H1 (cell line): ENCODE results near the gene PABPC1L. TPM values are rescaled to one million over a fixed set of nuclear protein-coding genes. Genes with fewer than 3 reads are reported as not detected.

Experiments used
- CTCF ChIA-PET: fragments of 300-600 bp; sonication (Branson Sonifier 250); formaldehyde crosslinking; loops from one replicate; lab custom pipeline; 2021; ENCODE audit not compliant: partially characterized antibody; lab: Charles Lee
- POLR2A ChIA-PET: fragments of 300-600 bp; sonication (Branson Sonifier 250); formaldehyde crosslinking; loops from one replicate; lab custom pipeline; 2021; ENCODE audit warnings: inconsistent platforms; ENCODE audit not compliant: partially characterized antibody; lab: Charles Lee
- DNase-seq, 2 experiments: peaks; one replicate each; pipeline versions ENCODE4 v3.0.0 to v3.0.0-alpha.2; 2010 to 2022; ENCODE audit warnings: low spot score in 2 of 2, low read depth in 1 of 2, mixed read lengths in 1 of 2
- FAIRE-seq: peaks from 2 replicates; lab custom pipeline; 2011; peaks lifted over from hg19 to GRCh38; lab: Jason Lieb, UNC
- H2AFZ ChIP-seq: 2 replicates; pipeline ENCODE4 v1.8.1; 2012; ENCODE audit warnings: low read length, inconsistent platforms
- H2AK5ac ChIP-seq: 2 replicates; pipeline ENCODE4 v1.6.1; 2013; ENCODE audit warnings: low read depth, low read length
- H2BK120ac ChIP-seq: replicated peaks from 2 replicates; pipeline ENCODE3; 2013; ENCODE audit warnings: low read depth, low read length, inconsistent platforms
- H2BK12ac ChIP-seq: 2 replicates; pipeline ENCODE4 v1.6.1; 2013; ENCODE audit warnings: low read depth, low read length
- H2BK15ac ChIP-seq: 2 replicates; pipeline ENCODE4 v1.6.1; 2013; ENCODE audit warnings: low read length
- H2BK20ac ChIP-seq: 2 replicates; pipeline ENCODE4 v1.6.1; 2013; ENCODE audit warnings: low read length
- H2BK5ac ChIP-seq: 2 replicates; pipeline ENCODE4 v1.6.1; 2013; ENCODE audit warnings: low read depth, low read length
- H3K14ac ChIP-seq: 2 replicates; pipeline ENCODE4 v1.6.1; 2013; ENCODE audit warnings: inconsistent platforms; ENCODE audit not compliant: insufficient read length
- H3K18ac ChIP-seq: 2 replicates; pipeline ENCODE4 v1.6.1; 2013; ENCODE audit warnings: low read length; ENCODE audit errors: extremely low read depth
- H3K23ac ChIP-seq: 2 replicates; pipeline ENCODE4 v1.6.1; 2013; ENCODE audit warnings: inconsistent platforms; ENCODE audit not compliant: insufficient read length
- H3K23me2 ChIP-seq: 2 replicates; pipeline ENCODE4 v1.6.1; 2013; ENCODE audit warnings: low read depth, low read length
- H3K27ac ChIP-seq: 2 replicates; pipeline ENCODE4 v1.6.1; 2011; ENCODE audit warnings: low read depth, low read length, inconsistent platforms
- H3K27me3 ChIP-seq, 4 experiments: replicated peaks in 1 of 4; 1 replicate in 1 of 4; 2 replicates in 3 of 4; pipeline versions ENCODE4 v1.6.1 to v1.8.1; 2011 to 2013; ENCODE audit warnings: low read length in 3 of 4, mild to moderate bottlenecking in 3 of 4, inconsistent platforms in 2 of 4, mixed read lengths in 2 of 4, moderate library complexity in 1 of 4; ENCODE audit not compliant: control insufficient read depth in 3 of 4, insufficient read depth in 3 of 4; ENCODE audit errors: extremely low read depth in 1 of 4
- H3K36me3 ChIP-seq, 4 experiments: 2 replicates each; pipeline versions ENCODE4 v1.6.1 to v1.8.1; 2011 to 2013; ENCODE audit warnings: mild to moderate bottlenecking in 4 of 4, low read length in 3 of 4, moderate library complexity in 2 of 4, control low read depth in 1 of 4, inconsistent platforms in 1 of 4; ENCODE audit not compliant: insufficient read depth in 4 of 4, control insufficient read depth in 2 of 4
- H3K4ac ChIP-seq: replicated peaks from 2 replicates; pipeline ENCODE3; 2013; ENCODE audit warnings: low read length, low read depth, mixed read lengths, inconsistent platforms; ENCODE audit not compliant: insufficient read length
- H3K4me1 ChIP-seq, 4 experiments: replicated peaks in 1 of 4; 1 replicate in 1 of 4; 2 replicates in 3 of 4; pipeline versions ENCODE4 v1.6.1 to v1.8.1; 2011 to 2013; ENCODE audit warnings: low read length in 3 of 4, inconsistent platforms in 2 of 4, mixed read lengths in 1 of 4; ENCODE audit not compliant: insufficient read depth in 4 of 4, control insufficient read depth in 3 of 4
- H3K4me2 ChIP-seq, 2 experiments: 2 replicates each; pipeline versions ENCODE4 v1.6.1 to v1.8.1; 2011 to 2013; ENCODE audit warnings: low read depth in 2 of 2, low read length in 2 of 2, control low read depth in 1 of 2, inconsistent platforms in 1 of 2, mild to moderate bottlenecking in 1 of 2; ENCODE audit not compliant: insufficient read depth in 1 of 2
- H3K4me3 ChIP-seq, 4 experiments: fragments of 200-600, 300-600 bp in 1 of 4; sonication (generic), shearing (Covaris generic), sonication (Bioruptor Twin) in 1 of 4; 2 replicates each; pipeline versions ENCODE4 v1.5.1 to v1.8.1; 2011 to 2016; ENCODE audit warnings: low read length in 4 of 4, low read depth in 3 of 4, control low read depth in 2 of 4, inconsistent platforms in 2 of 4, mild to moderate bottlenecking in 2 of 4, mixed read lengths in 1 of 4, moderate library complexity in 1 of 4; ENCODE audit not compliant: insufficient read depth in 2 of 4; ENCODE audit errors: extremely low read depth in 1 of 4
- H3K56ac ChIP-seq: replicated peaks from 2 replicates; pipeline ENCODE3; 2013; ENCODE audit warnings: low read depth, mild to moderate bottlenecking, mixed read lengths, low read length, inconsistent platforms; ENCODE audit not compliant: insufficient read length
- H3K79me1 ChIP-seq: 2 replicates; pipeline ENCODE4 v1.6.1; 2013; ENCODE audit warnings: low read depth, low read length, control low read depth
- H3K79me2 ChIP-seq, 2 experiments: 2 replicates each; pipeline versions ENCODE4 v1.6.1 to v1.8.1; 2012 to 2013; ENCODE audit warnings: low read length in 2 of 2, mild to moderate bottlenecking in 2 of 2, inconsistent platforms in 1 of 2; ENCODE audit not compliant: insufficient read depth in 2 of 2, control insufficient read depth in 1 of 2
- H3K9ac ChIP-seq, 4 experiments: replicated peaks in 1 of 4; 1 replicate in 1 of 4; 2 replicates in 3 of 4; pipeline versions ENCODE4 v1.6.1 to v1.8.1; 2011 to 2013; ENCODE audit warnings: low read depth in 3 of 4, low read length in 3 of 4, control low read depth in 2 of 4, mild to moderate bottlenecking in 2 of 4, moderate library complexity in 2 of 4, inconsistent platforms in 1 of 4; ENCODE audit errors: extremely low read depth in 1 of 4
- H3K9me3 ChIP-seq, 2 experiments: 2 replicates each; pipeline versions ENCODE4 v1.6.1 to v1.8.1; 2012 to 2013; ENCODE audit warnings: mild to moderate bottlenecking in 2 of 2, moderate library complexity in 2 of 2, control low read depth in 1 of 2, inconsistent platforms in 1 of 2, low read depth in 1 of 2, low read length in 1 of 2, mixed read lengths in 1 of 2; ENCODE audit not compliant: insufficient read depth in 2 of 2
- H4K20me1 ChIP-seq, 2 experiments: replicated peaks in 1 of 2; 2 replicates each; pipeline versions ENCODE3 to v1.8.1; 2011 to 2013; ENCODE audit warnings: inconsistent platforms in 2 of 2, low read length in 2 of 2, mild to moderate bottlenecking in 1 of 2; ENCODE audit not compliant: insufficient read depth in 2 of 2, control insufficient read depth in 1 of 2
- H4K5ac ChIP-seq: 2 replicates; pipeline ENCODE4 v1.6.1; 2013; ENCODE audit warnings: low read length, low read depth, mixed read lengths, inconsistent platforms; ENCODE audit not compliant: insufficient read length
- H4K8ac ChIP-seq: 2 replicates; pipeline ENCODE4 v1.8.0; 2013; ENCODE audit warnings: mild to moderate bottlenecking, moderate library complexity, low read length, inconsistent platforms; ENCODE audit not compliant: insufficient read depth; ENCODE audit errors: extremely low read depth
- H4K91ac ChIP-seq: replicated peaks from 2 replicates; pipeline ENCODE3; 2013; ENCODE audit warnings: low read length, mixed read lengths, inconsistent platforms; ENCODE audit not compliant: insufficient read length
- ASH2L ChIP-seq: fragments of 200-600, 300-600 bp; sonication (generic); IDR thresholded peaks from one replicate; pipeline ENCODE4 v1.7.1; 2017; ENCODE audit warnings: low read length
- BRCA1 ChIP-seq: IDR thresholded peaks from 2 replicates; pipeline ENCODE4 v1.6.1; 2012; ENCODE audit warnings: low read depth, low read length, improper control_type of control experiment
- EGR1 ChIP-seq: IDR thresholded peaks from 2 replicates; pipeline ENCODE4 v1.6.1; 2011; ENCODE audit warnings: low read depth, low read length, borderline replicate concordance
- GABPA ChIP-seq: IDR thresholded peaks from 2 replicates; pipeline ENCODE4 v1.6.1; 2011; ENCODE audit warnings: mild to moderate bottlenecking, low read length, moderate library complexity, borderline replicate concordance; ENCODE audit not compliant: insufficient read depth
- JUN ChIP-seq: IDR thresholded peaks from 2 replicates; pipeline ENCODE4 v1.6.1; 2011; ENCODE audit warnings: low read depth, mild to moderate bottlenecking, improper control_type of control experiment, low read length
- KDM5A ChIP-seq: fragments of 200-600 bp; IDR thresholded peaks from 2 replicates; pipeline ENCODE4 v1.7.1; 2012; ENCODE audit warnings: mild to moderate bottlenecking, low read length, inconsistent platforms, mixed read lengths
- WGBS, 2 experiments: shearing (Covaris generic) in 1 of 2; methylation state at CpG; one replicate each; pipeline versions ENCODE4 v1.1.6 to v1.1.7; 2013 to 2015; ENCODE audit warnings: low lambda C conversion rate in 2 of 2, mixed read lengths in 2 of 2, inconsistent platforms in 1 of 2, low coverage in 1 of 2, missing lambda C conversion rate in 1 of 2; ENCODE audit not compliant: insufficient replicate concordance in 2 of 2, insufficient coverage in 1 of 2, insufficient read length in 1 of 2; ENCODE audit errors: extremely low coverage in 1 of 2, missing lambda C conversion rate in 1 of 2; 5-methylcytosine and 5-hydroxymethylcytosine counted together
- polyA plus RNA-seq, 7 experiments: library from polyadenylated mRNA; depleted of rRNA in 3 of 7; stranded (reverse) in 5 of 7; unstranded in 2 of 7; fragments of >200 nt in 5 of 7; fragments of 200-250 nt in 2 of 7; gene quantifications; 1 replicate in 5 of 7; 2 replicates in 1 of 7; 4 replicates in 1 of 7; pipeline versions ENCODE4 v1.2.1 to v1.2.3, GENCODE V29; 2011 to 2013; ENCODE audit warnings: missing spikeins in 2 of 7, mixed read lengths in 2 of 7
- total RNA-seq: library from RNA; stranded (reverse); fragmentation: NEBNext Ultra II Directional; extraction: Animal tissue kit (Norgen Biotek cat#: 25700); gene quantifications from 2 replicates; pipeline ENCODE4 v1.2.1, GENCODE V29; 2021
- TF ChIP-seq, protein P1 (sequence below): IDR thresholded peaks from 2 replicates; pipeline ENCODE4 v1.6.1; 2012; ENCODE audit warnings: inconsistent platforms
- TF ChIP-seq, protein P2 (sequence below): IDR thresholded peaks from 2 replicates; pipeline ENCODE4 v1.6.1; 2012; ENCODE audit warnings: inconsistent platforms
- TF ChIP-seq, protein P3 (sequence below), 3 experiments: IDR thresholded peaks; 1 replicate in 2 of 3; 2 replicates in 1 of 3; pipeline versions ENCODE4 v1.5.1 to v1.6.1; 2011; ENCODE audit warnings: low read length in 3 of 3, mild to moderate bottlenecking in 3 of 3, inconsistent platforms in 2 of 3, low read depth in 1 of 3, moderate library complexity in 1 of 3; ENCODE audit not compliant: insufficient read depth in 1 of 3; ENCODE audit errors: control extremely low read depth in 1 of 3

PABPC1L gene
- total and polyA plus RNA-seq, 2 of the 8 experiments (the other 6 are each of a cell fraction or from before 2014, with no cell fraction given): 61.1 to 108 TPM

DNA sequence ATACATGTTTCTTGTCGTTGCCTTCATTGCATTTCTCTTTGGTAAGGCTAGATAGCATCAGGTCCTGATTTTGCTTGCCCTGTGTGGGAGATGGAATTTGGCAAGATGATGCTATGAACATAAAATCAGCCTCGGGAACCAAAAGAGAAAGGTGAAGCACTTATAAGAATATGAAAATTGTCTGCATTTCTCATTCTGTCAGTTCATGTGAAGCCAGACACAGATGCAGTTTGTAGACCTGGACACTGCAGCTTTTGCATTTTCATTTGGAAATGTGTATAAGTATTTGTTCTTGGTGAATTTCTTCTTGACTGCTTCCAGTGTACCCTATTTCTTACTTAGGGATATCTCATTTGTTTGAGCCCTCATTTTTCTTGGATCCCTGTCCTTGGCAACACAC is 23.0 kb upstream of the PABPC1L start:
- no peak overlapping the region for H2BK20ac ChIP-seq
- no peaks in the 10 kb centered on the region for H3K27me3 ChIP-seq
- H3K4me3 ChIP-seq: peak overlapping the region; percentile 86 to 96 (median 92)
- H3K18ac ChIP-seq: no peak overlapping the region
- H2BK120ac ChIP-seq: no peak overlapping the region
- peaks cover 41 to 61% of the 10 kb centered on the region in 2 experiments for H3K79me2 ChIP-seq
- peaks cover 0 to 13% (median 0%) of the 10 kb centered on the region in 4 experiments; a peak in 1 of 8 replicates for H3K36me3 ChIP-seq
- peak overlapping the region; percentile 84 to 90 for H3K4me2 ChIP-seq
- no peak overlapping the region for H2AFZ ChIP-seq
- no peak overlapping the region for H4K5ac ChIP-seq
- CTCF ChIA-PET: no interaction called here
- H2BK5ac ChIP-seq: no peak overlapping the region
- no peak overlapping the region for H2BK15ac ChIP-seq
- H3K4me1 ChIP-seq: peaks cover 0 to 9% (median 7%) of the 10 kb centered on the region in 4 experiments; a peak in 5 of 7 replicates
- no peak overlapping the region for H4K8ac ChIP-seq
- peaks cover 16 to 22% of the 10 kb centered on the region in 2 experiments for H4K20me1 ChIP-seq
- H2AK5ac ChIP-seq: no peak overlapping the region
- H3K23me2 ChIP-seq: peaks cover 8% of the 10 kb centered on the region
- no peak overlapping the region for H3K23ac ChIP-seq
- WGBS, 2 experiments: 25% methylated on average over 2 of the region's 2 CpGs; no CpG with 5 or more reads in 1 of the 2 experiments
- H3K9me3 ChIP-seq: no peaks in the 10 kb centered on the region
- no peak overlapping the region for H3K14ac ChIP-seq
- no peak for DNase-seq
- H3K79me1 ChIP-seq: peaks cover 2% of the 10 kb centered on the region; the same call in 1 of the 2 replicates
- H4K91ac ChIP-seq: no peak overlapping the region
- POLR2A ChIA-PET: no interaction called here
- H3K27ac ChIP-seq: no peak overlapping the region
- peak overlapping the region; percentile 40 to 91 (median 78) for H3K9ac ChIP-seq
- no peak overlapping the region for H3K4ac ChIP-seq
- no peak overlapping the region for H2BK12ac ChIP-seq
- FAIRE-seq: no peak
- no peak overlapping the region for H3K56ac ChIP-seq
- TF ChIP-seq GABPA (no peak), ASH2L (no peak), KDM5A (no peak), EGR1 (no peak), BRCA1 (no peak), JUN (no peak)
- TF ChIP-seq, protein P1, sequence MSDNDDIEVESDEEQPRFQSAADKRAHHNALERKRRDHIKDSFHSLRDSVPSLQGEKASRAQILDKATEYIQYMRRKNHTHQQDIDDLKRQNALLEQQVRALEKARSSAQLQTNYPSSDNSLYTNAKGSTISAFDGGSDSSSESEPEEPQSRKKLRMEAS: no peak
- TF ChIP-seq, protein P2, sequence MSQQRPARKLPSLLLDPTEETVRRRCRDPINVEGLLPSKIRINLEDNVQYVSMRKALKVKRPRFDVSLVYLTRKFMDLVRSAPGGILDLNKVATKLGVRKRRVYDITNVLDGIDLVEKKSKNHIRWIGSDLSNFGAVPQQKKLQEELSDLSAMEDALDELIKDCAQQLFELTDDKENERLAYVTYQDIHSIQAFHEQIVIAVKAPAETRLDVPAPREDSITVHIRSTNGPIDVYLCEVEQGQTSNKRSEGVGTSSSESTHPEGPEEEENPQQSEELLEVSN: no peak
- TF ChIP-seq, protein P3, sequence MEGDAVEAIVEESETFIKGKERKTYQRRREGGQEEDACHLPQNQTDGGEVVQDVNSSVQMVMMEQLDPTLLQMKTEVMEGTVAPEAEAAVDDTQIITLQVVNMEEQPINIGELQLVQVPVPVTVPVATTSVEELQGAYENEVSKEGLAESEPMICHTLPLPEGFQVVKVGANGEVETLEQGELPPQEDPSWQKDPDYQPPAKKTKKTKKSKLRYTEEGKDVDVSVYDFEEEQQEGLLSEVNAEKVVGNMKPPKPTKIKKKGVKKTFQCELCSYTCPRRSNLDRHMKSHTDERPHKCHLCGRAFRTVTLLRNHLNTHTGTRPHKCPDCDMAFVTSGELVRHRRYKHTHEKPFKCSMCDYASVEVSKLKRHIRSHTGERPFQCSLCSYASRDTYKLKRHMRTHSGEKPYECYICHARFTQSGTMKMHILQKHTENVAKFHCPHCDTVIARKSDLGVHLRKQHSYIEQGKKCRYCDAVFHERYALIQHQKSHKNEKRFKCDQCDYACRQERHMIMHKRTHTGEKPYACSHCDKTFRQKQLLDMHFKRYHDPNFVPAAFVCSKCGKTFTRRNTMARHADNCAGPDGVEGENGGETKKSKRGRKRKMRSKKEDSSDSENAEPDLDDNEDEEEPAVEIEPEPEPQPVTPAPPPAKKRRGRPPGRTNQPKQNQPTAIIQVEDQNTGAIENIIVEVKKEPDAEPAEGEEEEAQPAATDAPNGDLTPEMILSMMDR (IDR thresholded peaks at IDR 0.05; ENCODE audit: control extremely low read depth in 1 of 3, insufficient read depth in 1 of 3, low read depth in 1 of 3, low read length in 3 of 3): no peak
